ENCODE results near the gene MYOM1. TPM values are rescaled to one million over a fixed set of nuclear protein-coding genes. Genes with fewer than 3 reads are reported as not detected.

The MYOM1 gene
- total RNA-seq, 1 experiment from 2014 or later: 0.07 TPM

GRCh38 chr18:3254725-3255124 is 35.0 kb upstream of the MYOM1 start:
- H4K20me1 ChIP-seq (ENCODE audit: low read length): no peaks in the 10 kb centered on the region

GRCh38 chr18:3252843-3253242 is 33.1 kb upstream of the MYOM1 start:
- no peak for ATAC-seq
- Histone ChIP-seq H3K9me3 (ENCODE audit: low read length) (no peaks in the 10 kb centered on the region), H2AFZ (ENCODE audit: low read length) (no peak overlapping the region), H3K27ac (ENCODE audit: low read length) (no peak overlapping the region), H3K4me3 (ENCODE audit: low read length) (no peak overlapping the region), H3K36me3 (ENCODE audit: low read depth, low read length) (peaks cover 41% of the 10 kb centered on the region), H4K20me1 (ENCODE audit: low read length) (peaks cover 13% of the 10 kb centered on the region), H3K27me3 (ENCODE audit: low read length) (no peaks in the 10 kb centered on the region), H3F3A (ENCODE audit: low read length, unreplicated experiment) (peaks cover 8% of the 10 kb centered on the region), H3K79me2 (ENCODE audit: low read length) (peaks cover 75% of the 10 kb centered on the region), H3K9ac (ENCODE audit: low read length) (no peak overlapping the region), H3K4me1 (ENCODE audit: insufficient read depth, low read length) (peaks cover 67% of the 10 kb centered on the region), H3K4me2 (ENCODE audit: low read length) (no peak overlapping the region), H3K9me2 (replicated peaks; ENCODE audit: low read length) (no peaks in the 10 kb centered on the region)
- ChIA-PET CTCF (no interaction called here), POLR2A (ENCODE audit: unreplicated experiment) (no interaction called here)
- no TSS peak for BruUV-seq (replicated peaks)
- TF ChIP-seq, protein P1, sequence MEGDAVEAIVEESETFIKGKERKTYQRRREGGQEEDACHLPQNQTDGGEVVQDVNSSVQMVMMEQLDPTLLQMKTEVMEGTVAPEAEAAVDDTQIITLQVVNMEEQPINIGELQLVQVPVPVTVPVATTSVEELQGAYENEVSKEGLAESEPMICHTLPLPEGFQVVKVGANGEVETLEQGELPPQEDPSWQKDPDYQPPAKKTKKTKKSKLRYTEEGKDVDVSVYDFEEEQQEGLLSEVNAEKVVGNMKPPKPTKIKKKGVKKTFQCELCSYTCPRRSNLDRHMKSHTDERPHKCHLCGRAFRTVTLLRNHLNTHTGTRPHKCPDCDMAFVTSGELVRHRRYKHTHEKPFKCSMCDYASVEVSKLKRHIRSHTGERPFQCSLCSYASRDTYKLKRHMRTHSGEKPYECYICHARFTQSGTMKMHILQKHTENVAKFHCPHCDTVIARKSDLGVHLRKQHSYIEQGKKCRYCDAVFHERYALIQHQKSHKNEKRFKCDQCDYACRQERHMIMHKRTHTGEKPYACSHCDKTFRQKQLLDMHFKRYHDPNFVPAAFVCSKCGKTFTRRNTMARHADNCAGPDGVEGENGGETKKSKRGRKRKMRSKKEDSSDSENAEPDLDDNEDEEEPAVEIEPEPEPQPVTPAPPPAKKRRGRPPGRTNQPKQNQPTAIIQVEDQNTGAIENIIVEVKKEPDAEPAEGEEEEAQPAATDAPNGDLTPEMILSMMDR (conservative IDR thresholded peaks at IDR 0.05; ENCODE audit: low read depth, low read length): no peak
- TF ChIP-seq EZH2phosphoT487 (IDR thresholded peaks at IDR 0.05; ENCODE audit: borderline replicate concordance, low read length) (no peak), EZH2 (IDR thresholded peaks at IDR 0.05; ENCODE audit: low read length, unreplicated experiment) (no peak)
- no peak for DNase-seq
- intact Hi-C loops (cut with micrococcal nuclease): no loop called here

More at GRCh38 chr18:3254725-3255124, 35.0 kb upstream of the MYOM1 start:
- Histone ChIP-seq H3F3A (ENCODE audit: low read length, unreplicated experiment) (peaks cover 8% of the 10 kb centered on the region), H3K9ac (ENCODE audit: low read length) (no peak overlapping the region), H3K36me3 (ENCODE audit: low read depth, low read length) (peaks cover 47% of the 10 kb centered on the region), H3K4me1 (ENCODE audit: insufficient read depth, low read length) (peaks cover 60% of the 10 kb centered on the region), H3K27ac (ENCODE audit: low read length) (peak overlapping the region; percentile 98), H3K4me3 (ENCODE audit: low read length) (no peak overlapping the region), H3K4me2 (ENCODE audit: low read length) (no peak overlapping the region), H3K9me3 (ENCODE audit: low read length) (no peaks in the 10 kb centered on the region), H3K9me2 (replicated peaks; ENCODE audit: low read length) (no peaks in the 10 kb centered on the region), H3K79me2 (ENCODE audit: low read length) (peaks cover 70% of the 10 kb centered on the region), H2AFZ (ENCODE audit: low read length) (no peak overlapping the region), H3K27me3 (ENCODE audit: low read length) (no peaks in the 10 kb centered on the region)
- ChIA-PET CTCF (interaction anchor here (0.6 kb wide), 1 partner anchor 339 kb away, joined by 5 read pairs; no protein-coding TSS in a partner anchor), POLR2A (ENCODE audit: unreplicated experiment) (interaction anchor here (0.5 kb wide), 1 partner anchor 8 kb away, joined by 5 read pairs; no protein-coding TSS in a partner anchor)
- BruUV-seq (replicated peaks): no TSS peak
- ATAC-seq: no peak
- no peak for TF ChIP-seq EZH2phosphoT487 (IDR thresholded peaks at IDR 0.05; ENCODE audit: borderline replicate concordance, low read length)
- no peak for DNase-seq
- intact Hi-C loops (cut with micrococcal nuclease): no loop called here

GRCh38 chr18:3251963-3252277 is 32.2 kb upstream of the MYOM1 start:
- TF ChIP-seq EZH2phosphoT487 (IDR thresholded peaks at IDR 0.05; ENCODE audit: borderline replicate concordance, low read length) (no peak), EZH2 (IDR thresholded peaks at IDR 0.05; ENCODE audit: low read length, unreplicated experiment) (no peak)
- TF ChIP-seq, protein P1 (conservative IDR thresholded peaks at IDR 0.05; ENCODE audit: low read depth, low read length): no peak
- H3K4me3 ChIP-seq (ENCODE audit: low read length): no peak overlapping the region
- H3F3A ChIP-seq (ENCODE audit: low read length, unreplicated experiment): peaks cover 8% of the 10 kb centered on the region
- peaks cover 13% of the 10 kb centered on the region for H4K20me1 ChIP-seq (ENCODE audit: low read length)
- H3K27ac ChIP-seq (ENCODE audit: low read length): no peak overlapping the region
- BruUV-seq (replicated peaks): no TSS peak
- no peak for DNase-seq
- H3K36me3 ChIP-seq (ENCODE audit: low read depth, low read length): peaks cover 37% of the 10 kb centered on the region
- H3K4me1 ChIP-seq (ENCODE audit: insufficient read depth, low read length): peaks cover 57% of the 10 kb centered on the region
- CTCF ChIA-PET: no interaction called here
- no peak overlapping the region for H2AFZ ChIP-seq (ENCODE audit: low read length)
- H3K27me3 ChIP-seq (ENCODE audit: low read length): no peaks in the 10 kb centered on the region
- intact Hi-C loops (cut with micrococcal nuclease): no loop called here
- no peaks in the 10 kb centered on the region for H3K9me2 ChIP-seq (replicated peaks; ENCODE audit: low read length)
- H3K9me3 ChIP-seq (ENCODE audit: low read length): no peaks in the 10 kb centered on the region
- ATAC-seq: no peak
- POLR2A ChIA-PET (ENCODE audit: unreplicated experiment): interaction anchor here (0.6 kb wide), 1 partner anchor 27 kb away, joined by 3 read pairs; no protein-coding TSS in a partner anchor
- H3K9ac ChIP-seq (ENCODE audit: low read length): no peak overlapping the region
- peaks cover 73% of the 10 kb centered on the region for H3K79me2 ChIP-seq (ENCODE audit: low read length)
- H3K4me2 ChIP-seq (ENCODE audit: low read length): peak overlapping the region; percentile 17; the same call in 1 of the 2 replicates
